Astrocyte (in vitro differentiated cells and primary cell): Measurements from ENCODE around the gene NUDT21. TPM values are rescaled to one million over a fixed set of nuclear protein-coding genes. Genes with fewer than 3 reads are reported as not detected.

Experiments used
- DNase-seq: peaks from one replicate; pipeline ENCODE4 v3.0.0-alpha.2; 2010; ENCODE audit warnings: low read depth
- FAIRE-seq: peaks from 2 replicates; lab custom pipeline; 2011; peaks lifted over from hg19 to GRCh38; lab: Jason Lieb, UNC
- H2AFZ ChIP-seq: 2 replicates; pipeline ENCODE4 v1.6.0; 2012; ENCODE audit warnings: low read depth, low read length, inconsistent platforms
- H3K27ac ChIP-seq: 2 replicates; pipeline ENCODE4 v1.5.1; 2011; ENCODE audit warnings: low read depth, low read length, inconsistent platforms
- H3K27me3 ChIP-seq: 2 replicates; pipeline ENCODE4 v1.6.0; 2011; ENCODE audit warnings: low read length, inconsistent platforms; ENCODE audit not compliant: insufficient read depth
- H3K36me3 ChIP-seq: 2 replicates; pipeline ENCODE4 v1.5.1; 2011; ENCODE audit warnings: low read length, inconsistent platforms; ENCODE audit not compliant: insufficient read depth
- H3K4me1 ChIP-seq: 2 replicates; pipeline ENCODE4 v1.5.1; 2011; ENCODE audit warnings: low read length, inconsistent platforms; ENCODE audit not compliant: insufficient read depth
- H3K4me2 ChIP-seq: 2 replicates; pipeline ENCODE4 v1.6.0; 2012; ENCODE audit warnings: low read length, inconsistent platforms
- H3K4me3 ChIP-seq: 2 replicates; pipeline ENCODE4 v1.5.1; 2011; ENCODE audit warnings: low read depth, mild to moderate bottlenecking, low read length, inconsistent platforms; ENCODE audit not compliant: insufficient read depth
- H3K79me2 ChIP-seq: 2 replicates; pipeline ENCODE4 v1.6.0; 2012; ENCODE audit warnings: mild to moderate bottlenecking, low read length, inconsistent platforms; ENCODE audit not compliant: insufficient read depth
- H3K9ac ChIP-seq: 2 replicates; pipeline ENCODE4 v1.6.0; 2012; ENCODE audit warnings: mild to moderate bottlenecking, low read length, inconsistent platforms
- H3K9me3 ChIP-seq: 2 replicates; pipeline ENCODE4 v1.5.1; 2012; ENCODE audit warnings: low read depth, mild to moderate bottlenecking, low read length, inconsistent platforms; ENCODE audit not compliant: insufficient read depth
- H4K20me1 ChIP-seq: 2 replicates; pipeline ENCODE4 v1.6.0; 2012; ENCODE audit warnings: low read length, inconsistent platforms; ENCODE audit not compliant: insufficient read depth
- H3K27ac Mint-ChIP-seq: one replicate; pipeline ENCODE4 v1.8.0; 2021; ENCODE audit warnings: mild to moderate bottlenecking, mixed read lengths; ENCODE audit not compliant: unreplicated experiment
- H3K27me3 Mint-ChIP-seq: one replicate; pipeline ENCODE4 v1.8.0; 2021; ENCODE audit warnings: low read depth, mixed read lengths; ENCODE audit not compliant: unreplicated experiment
- H3K36me3 Mint-ChIP-seq: one replicate; pipeline ENCODE4 v1.8.0; 2021; ENCODE audit warnings: low read depth, mixed read lengths; ENCODE audit not compliant: unreplicated experiment
- H3K4me1 Mint-ChIP-seq: one replicate; pipeline ENCODE4 v1.8.0; 2021; ENCODE audit warnings: low read depth, mixed read lengths; ENCODE audit not compliant: unreplicated experiment
- H3K4me3 Mint-ChIP-seq: one replicate; pipeline ENCODE4 v1.8.0; 2021; ENCODE audit warnings: mild to moderate bottlenecking, moderate library complexity, mixed read lengths; ENCODE audit not compliant: unreplicated experiment
- H3K9me3 Mint-ChIP-seq: one replicate; pipeline ENCODE4 v1.8.0; 2021; ENCODE audit warnings: mild to moderate bottlenecking, mixed read lengths; ENCODE audit not compliant: unreplicated experiment
- CTCF ChIP-seq: IDR thresholded peaks from 2 replicates; pipeline ENCODE4 v1.5.1; 2011; ENCODE audit warnings: low read depth, mild to moderate bottlenecking, inconsistent platforms, low read length, moderate library complexity; ENCODE audit not compliant: insufficient read depth
- EZH2 ChIP-seq: IDR thresholded peaks from 2 replicates; pipeline ENCODE4 v1.6.1; 2012; ENCODE audit warnings: mild to moderate bottlenecking, low read length, inconsistent platforms; ENCODE audit not compliant: insufficient read depth
- total RNA-seq: library from RNA; stranded (reverse); gene quantifications from 2 replicates; pipeline ENCODE4 v1.2.1, GENCODE V29; 2021

NUDT21 gene
- total RNA-seq, 1 donor from 2014 or later = 86.0 TPM

GRCh38 chr16:56426585-56426984 lies 24.5 kb downstream of the NUDT21 start:
- Histone ChIP-seq H4K20me1 (peaks cover 32% of the 10 kb centered on the region), H3K27ac (no peak overlapping the region), H3K9ac (no peak overlapping the region), H3K9me3 (no peaks in the 10 kb centered on the region), H3K27me3 (no peaks in the 10 kb centered on the region), H3K4me2 (no peak overlapping the region), H3K4me3 (no peak overlapping the region), H3K4me1 (peaks cover 8% of the 10 kb centered on the region), H3K79me2 (peaks cover 30% of the 10 kb centered on the region), H2AFZ (no peak overlapping the region), H3K36me3 (peaks cover 13% of the 10 kb centered on the region)
- H3K4me3 Mint-ChIP-seq = peak overlapping the region; percentile 79
- H3K4me1 Mint-ChIP-seq = peaks cover 11% of the 10 kb centered on the region
- TF ChIP-seq EZH2 (no peak), CTCF (no peak)
- H3K27ac Mint-ChIP-seq = no peak overlapping the region
- H3K36me3 Mint-ChIP-seq = peaks cover 4% of the 10 kb centered on the region
- FAIRE-seq = no peak
- H3K9me3 Mint-ChIP-seq = no peaks in the 10 kb centered on the region
- no peaks in the 10 kb centered on the region for H3K27me3 Mint-ChIP-seq
- no peak for DNase-seq

DNA sequence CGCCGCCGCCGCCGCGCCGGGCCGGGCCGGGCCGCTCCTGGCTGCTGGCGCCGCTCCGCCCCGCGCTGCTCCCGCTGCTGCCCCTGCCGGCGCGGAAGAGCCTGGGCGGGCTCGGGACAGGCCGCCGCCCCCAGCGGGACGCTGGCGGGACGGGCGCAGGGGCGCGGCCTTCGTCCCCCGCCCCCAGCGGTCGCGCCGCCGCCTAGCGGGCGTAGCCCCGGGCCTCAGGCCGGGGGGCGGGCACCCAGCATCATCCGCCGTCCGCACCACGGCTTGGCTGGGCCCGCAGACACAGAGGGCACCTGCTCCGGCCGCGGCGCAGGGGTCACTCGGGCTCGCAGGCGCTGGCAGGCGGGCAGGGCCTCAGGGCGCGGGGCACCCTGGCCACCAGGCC lies 25.7 kb downstream of the NUDT21 start, which contains the start of gene AMFR:
Gene AMFR, minus strand, starts transcription at position 107 of the 394 bp plus-strand sequence. CDS start 218 bp downstream, outside the sequence.
- no peaks in the 10 kb centered on the region for H3K36me3 Mint-ChIP-seq

More for the DNA sequence above, 25.7 kb downstream of the NUDT21 start, which contains the start of gene AMFR:
- Histone ChIP-seq H3K4me1 (peaks cover 8% of the 10 kb centered on the region), H3K9ac (peak within 1 kb of the TSS; percentile 90), H3K9me3 (no peaks in the 10 kb centered on the region), H3K27ac (peak within 1 kb of the TSS; percentile 77), H3K79me2 (peaks cover 41% of the 10 kb centered on the region), H3K4me2 (peak within 1 kb of the TSS; percentile 84), H3K4me3 (peak within 1 kb of the TSS; percentile 68), H3K36me3 (peaks cover 5% of the 10 kb centered on the region), H3K27me3 (no peaks in the 10 kb centered on the region), H4K20me1 (peaks cover 36% of the 10 kb centered on the region), H2AFZ (peak within 1 kb of the TSS; percentile 55)
- Mint-ChIP-seq H3K9me3 (no peaks in the 10 kb centered on the region), H3K27ac (peak within 1 kb of the TSS; percentile 75), H3K4me1 (peaks cover 11% of the 10 kb centered on the region), H3K27me3 (no peaks in the 10 kb centered on the region), H3K4me3 (peak within 1 kb of the TSS; percentile 95)
- DNase-seq = peak; percentile 62
- no peak for FAIRE-seq
- TF ChIP-seq CTCF (no peak), EZH2 (no peak)
